DMS114 treated with DMSO at 0.1 percent for 48 hours (cell line): Measurements from ENCODE around the gene MYO7A.
"Not testable (repeated sequence)": the region's sequence is repeated elsewhere in the genome, so short reads cannot be mapped to it uniquely, and the experiment has no call there.

ENCODE experiments used
- DNase-seq: peaks from one replicate; lab custom pipeline; 2025; ENCODE audit not compliant: unreplicated experiment; lab: John Stamatoyannopoulos, UW

Gene MYO7A

DNA sequence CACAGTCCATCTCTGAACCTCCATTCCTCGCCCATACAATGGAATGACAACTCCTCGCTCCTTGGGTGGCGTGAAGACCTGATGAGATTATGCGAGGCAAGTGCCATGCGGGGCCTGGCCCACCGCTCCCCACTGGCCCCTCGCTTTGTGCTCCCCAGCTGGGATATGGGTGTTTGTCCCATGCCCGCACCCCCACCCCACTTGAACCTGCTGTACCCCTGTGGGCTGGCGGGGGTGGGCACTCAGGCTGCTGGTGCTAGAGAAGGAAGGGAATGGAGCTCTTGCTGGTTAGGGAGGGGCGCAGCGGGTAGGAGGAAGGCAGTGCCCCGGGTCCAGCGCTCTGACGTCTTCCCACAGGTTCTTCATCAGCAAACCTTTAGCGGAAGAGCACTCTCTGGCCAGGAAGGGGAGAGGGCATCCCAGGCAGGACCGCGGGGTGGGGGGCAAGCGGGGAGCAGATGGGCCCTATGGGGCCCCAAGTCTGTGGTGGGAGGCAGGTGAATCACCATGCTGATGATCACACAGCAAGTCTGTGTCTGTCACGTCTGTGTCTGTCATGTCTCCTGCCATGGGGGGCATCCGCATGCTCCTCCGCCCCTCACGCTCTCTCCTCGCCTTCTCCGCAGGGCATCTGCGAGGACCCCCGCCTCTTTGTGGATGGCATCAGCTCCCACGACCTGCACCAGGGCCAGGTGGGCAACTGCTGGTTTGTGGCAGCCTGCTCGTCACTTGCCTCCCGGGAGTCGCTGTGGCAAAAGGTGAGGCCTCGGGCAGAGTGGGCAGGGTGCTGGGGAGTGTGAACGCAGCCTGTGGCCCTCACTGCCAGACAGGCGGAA, 34.8 kb upstream of the MYO7A start:
- DNase-seq, result no peak

DNA sequence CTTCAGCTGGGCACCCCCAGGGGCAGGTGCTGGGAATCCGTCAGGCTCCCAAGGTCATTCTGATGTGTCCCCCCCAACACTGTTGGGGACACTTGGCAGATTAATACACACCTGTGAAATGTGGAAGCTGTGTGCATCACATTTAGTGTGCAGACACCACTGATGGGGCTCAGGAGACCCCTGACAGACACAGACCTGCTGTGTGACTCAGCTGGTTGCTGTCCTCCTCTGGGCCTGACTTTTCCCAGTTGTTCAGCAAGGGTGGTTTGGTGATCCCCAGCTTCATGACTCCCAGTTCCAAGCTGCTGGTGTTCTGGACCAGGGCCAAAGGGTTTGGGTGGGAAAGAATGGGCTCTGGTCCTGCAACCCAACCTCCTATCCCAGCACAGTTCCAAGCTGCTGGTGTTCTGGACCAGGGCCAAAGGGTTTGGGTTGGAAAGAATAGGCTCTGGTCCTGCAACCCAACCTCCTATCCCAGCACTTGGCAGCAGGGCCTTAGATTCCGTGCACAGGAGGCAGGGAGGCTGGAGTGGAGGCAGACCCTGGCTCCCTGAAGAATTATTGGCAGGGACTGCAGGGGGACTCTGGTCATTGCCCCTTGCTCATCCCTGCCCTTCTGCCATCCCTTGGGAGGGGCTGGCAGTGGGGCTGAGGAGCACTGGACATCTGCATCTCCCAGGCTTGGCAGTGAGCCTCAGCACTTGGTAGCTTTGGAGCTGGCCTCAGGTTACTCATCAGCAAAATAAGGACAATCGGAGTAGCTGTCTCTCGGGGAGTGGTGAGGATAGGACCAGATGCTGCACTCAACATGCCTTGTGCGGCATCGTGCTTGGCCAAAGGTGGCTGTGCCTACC, 33.8 kb upstream of the MYO7A start:
- DNase-seq, result no peak

DNA sequence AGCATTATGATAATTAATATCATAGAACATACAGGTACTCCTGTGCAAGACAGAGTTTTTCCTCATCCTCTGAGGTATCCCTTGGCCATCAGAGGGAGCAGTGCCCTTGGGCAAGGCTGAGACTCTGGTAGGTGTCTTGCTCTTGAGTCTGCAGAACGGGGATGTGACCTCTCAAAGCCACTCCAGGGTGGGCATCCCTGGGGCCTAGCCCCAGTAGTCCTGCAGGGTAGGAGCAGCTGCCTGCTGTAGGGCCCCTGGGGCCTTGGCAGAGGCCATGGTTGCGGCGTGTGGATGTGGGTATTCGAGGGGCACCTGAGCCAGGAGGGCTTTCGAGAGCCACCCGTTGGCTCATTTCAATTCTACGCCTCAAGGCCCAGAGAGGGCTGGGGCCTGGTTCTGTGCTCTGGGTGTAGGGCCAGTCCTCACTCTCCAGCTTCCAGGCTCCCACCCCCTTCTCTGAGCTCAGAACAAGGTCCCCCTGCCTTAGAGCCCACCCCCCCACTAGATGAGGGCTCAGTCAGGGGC, 33.1 kb upstream of the MYO7A start:
- DNase-seq, result no peak

DNA sequence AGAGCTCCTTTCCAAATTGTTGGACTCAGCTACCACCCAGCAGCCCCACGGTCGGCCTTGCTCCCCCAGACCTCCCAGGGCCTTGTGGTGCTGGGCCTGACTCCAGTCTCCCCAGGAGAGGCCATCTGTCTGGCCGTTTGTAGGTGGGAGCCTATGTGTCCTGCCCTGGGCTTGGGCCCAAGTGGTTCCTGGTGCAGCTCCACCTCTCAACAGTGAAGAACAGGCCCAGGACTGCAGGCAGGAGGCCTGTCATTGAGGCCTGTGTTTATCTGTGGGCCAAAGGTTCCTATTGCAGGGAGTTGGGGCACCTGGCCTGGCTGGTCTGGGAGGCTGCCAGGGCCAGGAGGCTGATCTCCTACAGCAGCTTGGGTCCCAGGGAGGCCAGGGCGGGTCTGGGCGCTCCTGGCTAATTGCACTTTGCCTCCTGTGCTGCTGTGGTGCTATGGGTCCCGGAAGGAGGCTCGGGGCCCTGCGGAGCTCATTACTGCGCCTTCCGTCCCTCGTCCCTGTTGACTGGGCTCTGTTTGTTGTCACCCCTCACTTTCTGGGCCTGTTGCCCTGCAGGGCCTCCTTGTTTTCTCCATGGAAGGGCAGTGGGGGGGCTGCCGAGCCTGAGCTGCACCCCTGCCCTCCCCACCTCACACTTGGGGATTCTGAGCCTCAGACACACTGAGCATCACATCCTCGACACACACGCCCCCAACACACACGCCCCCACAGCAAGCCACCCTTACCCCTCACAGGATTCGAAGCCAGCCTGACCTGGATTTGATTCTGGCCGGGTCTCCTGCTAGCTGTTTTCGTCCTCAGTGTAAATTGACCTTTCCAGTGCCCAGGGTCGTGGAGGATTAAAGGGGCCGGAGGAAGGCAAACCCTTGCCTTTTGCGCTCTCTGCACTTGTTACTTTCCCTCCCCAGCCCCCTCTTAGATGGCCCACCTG, 32.2 kb upstream of the MYO7A start:
- DNase-seq, result no peak

DNA sequence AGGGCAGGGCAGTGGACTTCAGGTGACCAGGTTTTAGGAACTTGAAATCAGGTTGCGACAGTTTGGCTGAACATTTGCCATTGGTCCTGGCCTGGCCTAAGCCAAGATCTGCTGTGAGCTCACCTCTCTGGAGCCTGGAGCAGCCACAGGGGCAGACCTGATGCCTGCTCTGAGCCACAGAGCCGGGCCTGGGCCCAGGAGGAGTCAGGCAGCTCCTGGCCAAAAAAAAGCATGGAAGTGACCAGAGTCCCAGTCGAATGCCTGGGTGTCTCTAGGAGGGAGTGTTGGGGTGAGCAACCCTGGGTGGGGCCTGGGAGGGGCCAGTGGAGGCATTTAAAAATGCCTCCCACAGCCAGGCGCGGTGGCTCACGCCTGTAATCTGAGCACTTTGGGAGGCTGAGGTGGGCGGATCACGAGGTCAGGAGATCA, 31.4 kb upstream of the MYO7A start:
- DNase-seq, result no peak

DNA sequence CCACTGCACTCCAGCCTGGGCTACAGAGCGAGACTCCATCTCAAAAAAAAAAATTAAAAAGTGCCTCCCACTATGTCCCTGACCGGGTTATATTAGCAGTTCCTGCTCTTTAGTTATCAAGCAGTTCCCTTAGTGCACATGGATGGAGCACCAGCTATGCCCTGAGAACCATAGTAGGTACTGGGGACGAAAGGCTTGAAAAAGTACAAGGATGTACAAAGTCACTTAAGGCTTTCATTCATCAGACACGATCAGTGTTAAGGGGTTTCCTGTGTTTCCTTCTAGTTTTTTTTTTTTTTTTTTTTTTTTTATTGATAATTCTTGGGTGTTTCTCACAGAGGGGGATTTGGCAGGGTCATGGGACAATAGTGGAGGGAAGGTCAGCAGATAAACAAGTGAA, 30.9 kb upstream of the MYO7A start:
- DNase-seq, result not testable (repeated sequence)

DNA sequence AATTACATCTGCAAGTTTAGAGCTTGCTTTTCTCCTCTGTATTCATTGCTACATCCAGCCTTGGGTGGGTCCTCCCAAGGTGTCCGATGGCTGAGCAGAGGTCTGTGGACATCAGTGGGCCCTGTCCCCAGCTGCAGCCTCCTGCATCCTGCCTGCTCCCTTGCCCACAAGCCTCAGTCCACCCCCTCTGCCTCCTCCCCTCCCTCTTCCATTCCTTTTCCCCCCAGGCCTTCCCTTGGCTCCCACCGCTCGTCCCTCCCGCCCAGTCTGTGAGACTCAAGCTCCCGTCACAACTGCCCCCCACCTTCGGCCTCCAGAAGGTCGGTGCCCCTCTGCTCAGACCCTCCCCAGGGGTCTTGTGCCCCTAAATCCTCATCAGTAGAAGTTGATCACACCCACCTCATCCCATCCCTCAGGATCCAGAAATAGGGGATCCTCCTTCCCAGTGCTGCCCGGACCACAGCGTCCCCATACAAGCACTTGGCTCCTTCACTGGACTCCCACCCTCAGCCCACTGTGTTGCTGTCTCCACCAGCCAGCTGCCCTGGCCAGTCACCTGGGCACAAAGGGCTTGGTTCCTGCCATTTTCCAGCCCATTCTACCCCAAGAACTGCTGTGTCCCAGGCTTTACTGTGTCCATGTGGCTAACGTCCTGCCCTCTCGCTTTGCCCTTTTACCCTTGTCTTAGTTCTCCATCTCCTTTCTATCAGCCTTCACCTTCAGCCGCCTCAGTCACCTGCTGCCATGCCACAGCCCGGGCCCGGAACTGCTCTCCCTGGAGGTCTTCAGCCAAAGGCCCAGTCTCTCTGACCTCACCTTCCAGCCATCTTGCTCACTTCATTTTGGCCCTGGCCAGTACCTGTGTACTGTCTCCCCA, 27.6 kb upstream of the MYO7A start:
- DNase-seq, result no peak

DNA sequence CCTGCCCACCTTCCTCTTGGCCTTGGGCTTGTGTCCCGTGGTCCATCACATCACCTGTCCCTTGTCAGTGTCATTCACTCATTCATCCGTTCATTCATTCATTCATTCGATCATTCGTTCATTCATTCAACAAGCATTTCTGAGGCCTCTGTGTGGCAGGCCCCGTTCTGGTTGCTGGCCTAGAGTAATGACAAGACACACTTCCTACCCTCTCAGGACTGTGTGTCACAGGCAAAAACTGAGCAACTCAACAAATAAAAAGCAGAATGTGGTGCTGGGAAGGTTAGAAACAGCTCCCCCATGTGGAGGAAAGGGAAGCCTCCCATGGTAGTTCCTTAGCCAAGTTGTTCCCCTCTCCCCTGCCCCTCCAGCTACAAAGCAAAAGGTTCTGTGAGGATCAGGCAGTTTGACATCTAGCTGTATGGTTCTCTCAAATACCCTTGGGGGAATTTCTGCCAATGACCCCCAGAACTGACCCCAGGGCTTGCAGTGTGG, 27.0 kb upstream of the MYO7A start:
- no peak for DNase-seq

DNA sequence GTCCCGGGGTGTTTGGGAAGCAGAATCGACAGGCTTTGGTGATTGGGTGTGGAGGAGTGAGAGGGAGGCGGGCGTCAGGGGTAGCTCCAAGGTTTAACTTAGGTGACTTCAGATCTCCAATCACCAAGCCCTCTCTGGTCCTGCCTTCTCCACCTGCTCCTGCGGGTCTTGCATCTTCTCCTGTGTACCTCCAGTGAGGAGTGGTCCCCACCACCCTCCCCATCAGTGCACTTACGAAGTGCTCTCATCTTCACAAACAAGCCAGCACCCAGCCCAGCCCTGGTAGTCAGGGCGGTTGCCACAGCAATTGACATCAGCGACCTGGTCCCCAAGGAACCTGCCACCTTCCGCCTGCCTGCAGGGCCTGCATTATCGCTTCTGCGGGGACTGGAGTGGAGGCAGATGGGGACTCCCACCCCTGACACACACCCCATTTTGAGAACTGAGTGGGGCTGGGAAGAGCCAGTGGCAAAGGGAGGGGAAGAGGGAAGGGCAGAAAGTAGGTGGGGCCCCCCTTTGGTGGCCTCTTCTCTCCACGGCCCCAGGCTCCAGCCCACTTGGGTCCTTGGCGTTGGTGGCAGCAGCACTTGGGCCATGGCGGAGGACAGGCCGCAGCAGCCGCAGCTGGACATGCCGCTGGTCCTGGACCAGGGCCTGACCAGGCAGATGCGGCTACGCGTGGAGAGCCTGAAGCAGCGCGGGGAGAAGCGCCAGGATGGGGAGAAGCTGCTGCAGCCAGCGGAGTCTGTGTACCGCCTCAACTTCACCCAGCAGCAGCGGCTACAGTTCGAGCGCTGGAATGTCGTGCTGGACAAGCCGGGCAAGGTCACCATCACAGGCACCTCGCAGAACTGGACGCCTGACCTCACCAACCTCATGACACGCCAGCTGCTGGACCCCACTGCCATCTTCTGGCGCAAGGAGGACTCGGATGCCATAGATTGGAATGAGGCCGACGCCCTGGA, 25.5 kb upstream of the MYO7A start, which contains the start of gene OMP:
TSS of gene OMP (plus strand) at position 595 of the 965 bp plus-strand sequence. CDS start at position 595, 0 bp downstream.
- no peak for DNase-seq

DNA sequence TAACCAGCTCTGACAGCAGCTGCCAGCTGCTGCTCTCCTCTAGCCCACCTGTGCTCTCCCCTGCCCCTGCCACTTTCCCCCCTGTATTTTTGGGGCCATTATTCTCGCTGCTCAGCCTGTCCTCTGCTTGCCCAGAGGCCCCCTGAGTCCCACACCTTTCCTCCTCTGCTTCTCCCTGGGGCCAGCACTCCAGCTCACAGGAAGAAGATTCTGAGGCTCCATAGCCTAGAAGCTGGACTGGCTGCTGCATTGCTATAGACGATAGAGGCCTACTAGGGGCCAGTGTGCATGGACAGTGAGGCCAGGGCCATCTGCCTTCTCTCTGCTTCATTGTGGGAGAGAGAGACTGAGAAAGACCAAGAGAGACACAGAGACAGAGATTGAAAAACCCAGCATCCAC, 24.7 kb upstream of the MYO7A start:
- no peak for DNase-seq

DNA sequence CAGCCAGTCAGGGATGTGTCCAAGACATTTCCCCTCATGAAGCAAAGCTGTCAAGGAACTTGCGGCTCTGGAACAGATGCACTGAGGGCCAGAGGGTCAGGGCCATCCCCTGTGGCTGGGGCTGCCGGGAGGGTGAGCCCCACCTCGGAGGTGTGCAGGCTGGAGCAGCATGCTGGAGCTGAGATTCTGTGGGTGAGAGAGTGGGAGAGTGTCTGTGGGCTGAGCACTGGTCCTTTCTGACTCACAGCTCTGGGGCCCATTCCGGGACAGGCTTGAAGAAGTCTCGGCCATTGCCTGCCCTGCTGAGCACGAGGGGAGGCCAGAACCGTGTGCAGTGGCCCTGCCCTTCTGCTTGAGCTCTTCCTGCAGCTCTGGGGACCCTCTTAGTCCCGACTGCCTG, 23.3 kb upstream of the MYO7A start:
- no peak for DNase-seq

DNA sequence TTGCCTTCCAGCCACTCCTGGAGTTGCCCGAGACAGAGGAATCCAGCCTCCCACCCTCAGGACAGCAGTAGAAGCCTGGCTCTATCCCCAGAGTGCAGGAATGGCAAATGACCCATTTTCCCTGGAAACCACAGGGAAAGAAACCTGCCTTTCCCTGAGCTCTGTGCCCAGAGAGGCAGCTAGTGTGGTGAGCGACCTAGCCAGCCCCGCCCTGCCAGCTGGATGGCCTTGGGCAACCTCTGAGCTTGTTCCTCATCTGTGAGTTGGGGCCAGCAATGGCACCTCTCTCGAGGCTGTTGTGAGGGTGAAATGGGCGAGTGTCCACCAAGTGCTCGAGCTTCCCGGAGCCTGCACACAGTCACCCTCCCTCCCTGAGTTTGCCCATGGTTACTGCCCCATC, 21.7 kb upstream of the MYO7A start:
- DNase-seq, result no peak

DNA sequence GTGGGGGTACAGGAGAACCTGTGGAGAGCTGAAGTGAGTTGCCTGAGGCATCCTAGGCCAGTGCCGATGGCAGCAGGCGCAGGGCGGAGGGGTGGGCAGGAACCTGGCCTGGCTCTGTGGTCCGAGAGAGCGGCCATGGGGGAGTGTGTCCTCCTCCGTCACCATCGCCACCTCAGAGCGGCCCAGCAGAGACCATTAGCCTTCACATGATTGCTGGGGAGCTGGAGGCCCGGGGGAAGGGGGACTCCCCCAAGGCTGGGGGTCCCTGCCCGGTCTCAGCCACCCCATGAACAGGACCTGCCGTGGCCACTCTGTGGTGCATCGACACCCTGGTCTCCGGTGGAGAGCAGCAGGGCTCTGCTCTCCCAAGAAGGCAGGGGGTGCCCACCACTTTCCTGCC, 21.3 kb upstream of the MYO7A start:
- DNase-seq, result no peak

DNA sequence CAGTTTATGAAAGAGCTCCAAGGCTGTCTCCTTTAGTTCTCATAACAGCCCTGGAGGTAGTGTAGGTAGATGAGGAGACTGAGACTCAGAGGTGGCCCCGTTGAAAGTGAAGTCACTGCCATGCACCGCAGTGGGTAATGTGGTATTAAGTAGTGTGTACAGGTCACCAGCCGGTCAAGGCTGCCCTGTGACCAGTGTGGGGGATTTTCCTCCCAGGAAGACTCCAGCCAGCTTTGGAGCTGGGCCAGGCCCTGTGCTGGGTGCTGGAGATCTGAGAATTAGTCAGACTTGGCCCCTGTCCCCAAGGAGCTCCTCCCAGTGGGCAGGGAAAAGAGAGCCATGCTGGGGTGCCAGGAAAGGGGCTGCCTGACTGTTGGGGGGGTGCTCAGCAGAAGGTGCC, 20.1 kb upstream of the MYO7A start:
- DNase-seq, result no peak

DNA sequence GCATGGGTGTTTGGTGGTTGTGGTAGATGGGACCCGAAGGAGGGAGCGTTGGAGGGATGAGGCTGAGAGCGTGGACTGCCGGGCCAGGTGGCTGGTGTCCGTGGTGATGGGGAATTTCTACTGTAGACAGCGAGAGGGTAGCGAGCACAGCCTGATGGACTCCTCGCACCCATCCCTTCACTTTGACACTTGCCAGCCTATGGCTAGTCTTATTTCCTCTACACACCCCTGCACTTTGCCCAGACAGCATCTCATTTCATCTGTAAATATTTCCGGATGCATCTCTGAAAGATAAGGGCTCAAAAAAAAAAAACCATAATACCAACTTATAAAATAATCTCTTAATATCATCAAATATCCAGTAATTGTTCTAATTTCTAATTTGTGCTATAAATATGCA, 19.6 kb upstream of the MYO7A start:
- no peak for DNase-seq

DNA sequence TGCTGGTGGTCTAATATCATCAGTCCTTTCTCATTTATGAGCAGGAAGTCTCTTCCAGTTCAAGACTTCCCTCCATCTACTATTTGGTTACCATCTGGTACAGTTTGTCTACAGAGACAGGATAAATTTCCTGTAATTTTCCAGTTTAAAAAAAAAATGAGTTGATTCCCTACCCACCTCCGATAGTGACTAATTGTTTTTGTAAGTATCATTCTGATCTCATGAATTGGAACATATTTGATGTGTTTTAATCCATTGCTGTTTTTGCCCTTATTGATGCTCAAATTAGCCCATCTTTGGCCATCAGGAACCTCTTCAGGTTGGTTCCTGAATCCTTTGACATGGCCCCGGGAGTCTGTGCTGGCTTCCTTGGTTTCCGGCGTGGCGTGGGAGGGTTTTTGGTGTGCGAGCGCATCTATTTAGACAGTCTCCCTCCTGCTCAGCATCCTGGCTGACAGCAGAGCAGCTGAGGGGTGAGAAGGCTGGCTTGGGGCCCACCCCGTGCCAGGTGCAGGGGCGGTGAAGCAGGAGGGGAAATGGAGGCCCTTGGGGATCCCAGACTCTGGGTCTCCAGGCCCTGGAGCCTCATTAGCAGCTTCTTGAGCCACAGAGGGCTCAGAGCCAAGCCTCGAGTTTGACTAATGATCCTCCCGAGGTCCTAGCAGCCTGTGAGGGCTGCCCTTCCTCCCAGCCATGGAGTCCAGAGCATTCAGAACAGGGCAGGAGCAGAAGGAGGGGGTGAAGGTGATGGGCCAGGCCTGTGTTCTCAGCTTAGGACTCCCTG, 18.6 kb upstream of the MYO7A start:
- DNase-seq, result no peak

DNA sequence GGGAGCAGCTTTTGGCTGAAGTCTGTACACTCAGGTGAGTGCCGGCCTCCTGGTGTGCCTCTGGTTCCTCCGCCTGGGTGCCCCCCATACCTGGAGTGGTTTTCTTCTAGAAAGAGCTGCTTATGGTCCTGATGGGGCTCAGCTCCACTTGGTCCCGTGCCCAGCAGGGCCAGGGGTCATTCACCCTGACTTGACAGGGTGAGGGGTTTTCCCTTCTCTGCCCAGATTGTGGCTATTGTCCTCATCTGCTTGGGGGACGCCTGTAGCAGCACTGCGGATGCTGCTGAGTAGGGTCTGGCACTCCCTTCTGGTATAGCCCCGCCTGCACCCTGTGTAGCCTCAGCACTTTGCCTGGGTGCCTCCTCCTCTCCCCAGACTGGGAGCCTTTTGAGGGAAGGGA, 17.2 kb upstream of the MYO7A start:
- no peak for DNase-seq

DNA sequence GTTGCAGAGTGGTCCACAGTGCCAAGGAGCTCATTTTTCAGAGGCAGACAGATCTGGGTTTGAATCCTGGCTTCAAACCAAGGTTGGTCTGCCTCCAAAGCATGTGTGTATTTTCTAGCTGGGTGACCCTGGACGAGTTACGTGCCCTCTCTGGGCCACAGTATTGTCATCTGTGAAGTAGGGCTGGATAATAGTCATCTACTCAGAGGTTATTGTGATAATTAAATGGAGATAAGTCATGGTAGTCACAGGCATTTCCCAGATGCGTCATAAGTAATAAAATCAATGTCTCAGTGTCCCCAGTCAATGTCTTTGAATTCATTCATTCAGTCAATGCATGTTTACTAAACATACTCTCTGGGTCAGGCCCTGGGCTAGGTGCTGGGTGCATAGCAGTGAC, 16.8 kb upstream of the MYO7A start:
- no peak for DNase-seq
